NCI-H2227 (cell line): ENCODE measurements around the gene TMEM267.
"Not testable (repeated sequence)": the region's sequence is repeated elsewhere in the genome, so short reads cannot be mapped to it uniquely, and the experiment has no call there.

Experiments
- DNase-seq: peaks from one replicate; lab custom pipeline; 2025; ENCODE audit not compliant: unreplicated experiment; lab: John Stamatoyannopoulos, UW

Gene TMEM267

GRCh38 chr5:43411495-43411894 is 72.2 kb downstream of the TMEM267 start:
- no peak for DNase-seq

- no peak for DNase-seq
Measured at GRCh38 chr5:43410414-43410813, 73.3 kb downstream of the TMEM267 start.

GRCh38 chr5:43409809-43410271 is 73.8 kb downstream of the TMEM267 start:
- DNase-seq = no peak

- not testable (repeated sequence) for DNase-seq
Measured at GRCh38 chr5:43402524-43403066, 81.1 kb downstream of the TMEM267 start.

GRCh38 chr5:43401827-43402226 is 81.8 kb downstream of the TMEM267 start:
- DNase-seq = peak; percentile 10

- DNase-seq = no peak
Measured at GRCh38 chr5:43400082-43400481, 83.6 kb downstream of the TMEM267 start.

GRCh38 chr5:43396762-43397304 is 86.8 kb downstream of the TMEM267 start:
- peak; percentile 41 for DNase-seq
